HAP-1 (cell line): Measurements from ENCODE around the gene CD93.

ENCODE experiments used
- DNase-seq, 2 experiments: peaks; one replicate each; pipeline ENCODE4 v3.0.0-alpha.2; 2016 to 2020; ENCODE audit warnings: low spot score in 2 of 2
- H3K27me3 ChIP-seq: fragments of 250-450 bp; sonication (Bioruptor Pico); 2 replicates; pipeline ENCODE4 v1.5.1; 2020; ENCODE audit warnings: low read depth, mild to moderate bottlenecking, moderate library complexity
- H3K36me3 ChIP-seq: fragments of 250-450 bp; sonication (Bioruptor Pico); replicated peaks from 2 replicates; pipeline ENCODE4 v1.5.1; 2020; ENCODE audit warnings: mild to moderate bottlenecking
- H3K4me1 ChIP-seq: fragments of 250-450 bp; sonication (Bioruptor Pico); 2 replicates; pipeline ENCODE4 v1.5.1; 2020; ENCODE audit warnings: mild to moderate bottlenecking
- H3K4me3 ChIP-seq: fragments of 250-450 bp; sonication (Bioruptor Pico); 2 replicates; pipeline ENCODE4 v1.5.1; 2020; ENCODE audit warnings: mild to moderate bottlenecking, moderate library complexity
- H3K9me3 ChIP-seq: fragments of 250-450 bp; sonication (Bioruptor Pico); 2 replicates; pipeline ENCODE4 v1.5.1; 2020; ENCODE audit warnings: mild to moderate bottlenecking, moderate library complexity
- in situ Hi-C: fragments of 300-500 bp; cut with MboI; formaldehyde crosslinking; loops from 3 replicates; pipeline ENCODE4 v1.14.3; 2020; ENCODE audit warnings: low sequenced_read_pairs, inconsistent platforms, mixed read lengths

Gene CD93

DNA sequence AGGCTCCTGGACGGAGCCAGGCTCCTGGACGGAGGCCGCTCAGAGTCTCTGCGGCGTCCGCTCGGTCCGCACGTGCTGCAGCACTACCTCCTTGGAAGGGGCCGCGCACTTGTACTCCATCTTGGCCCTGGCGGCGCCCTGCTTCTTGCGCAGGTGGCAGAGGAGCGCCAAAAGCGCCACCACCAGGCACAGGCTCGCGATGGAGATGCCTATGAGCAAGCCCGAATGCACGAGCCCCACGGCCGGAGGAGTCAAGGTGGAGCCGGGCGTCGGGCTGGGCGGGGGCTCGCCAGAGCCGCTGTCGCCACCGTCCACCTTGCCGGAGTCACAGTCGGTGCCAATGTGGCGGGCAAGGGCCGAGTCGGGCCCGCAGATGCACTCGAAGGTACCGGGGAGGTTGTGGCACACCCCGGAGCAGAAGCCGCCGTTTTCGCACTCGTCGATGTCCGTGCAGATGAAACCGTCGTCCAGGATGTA, 38.3 kb downstream of the CD93 start:
- no peak overlapping the region for H3K4me3 ChIP-seq
- no peaks in the 10 kb centered on the region for H3K36me3 ChIP-seq
- H3K27me3 ChIP-seq = no peaks in the 10 kb centered on the region
- in situ Hi-C loops = no loop called here
- H3K4me1 ChIP-seq = no peaks in the 10 kb centered on the region
- no peaks in the 10 kb centered on the region for H3K9me3 ChIP-seq
- DNase-seq = no peak

- H3K4me3 ChIP-seq = no peak overlapping the region
- H3K27me3 ChIP-seq = no peaks in the 10 kb centered on the region
- no peak for DNase-seq
- in situ Hi-C loops = no loop called here
- no peaks in the 10 kb centered on the region for H3K9me3 ChIP-seq
- H3K4me1 ChIP-seq = no peaks in the 10 kb centered on the region
- H3K36me3 ChIP-seq = no peaks in the 10 kb centered on the region
These were observed 39.0 kb downstream of the CD93 start for GRCh38 chr20:23047001-23047737.

DNA sequence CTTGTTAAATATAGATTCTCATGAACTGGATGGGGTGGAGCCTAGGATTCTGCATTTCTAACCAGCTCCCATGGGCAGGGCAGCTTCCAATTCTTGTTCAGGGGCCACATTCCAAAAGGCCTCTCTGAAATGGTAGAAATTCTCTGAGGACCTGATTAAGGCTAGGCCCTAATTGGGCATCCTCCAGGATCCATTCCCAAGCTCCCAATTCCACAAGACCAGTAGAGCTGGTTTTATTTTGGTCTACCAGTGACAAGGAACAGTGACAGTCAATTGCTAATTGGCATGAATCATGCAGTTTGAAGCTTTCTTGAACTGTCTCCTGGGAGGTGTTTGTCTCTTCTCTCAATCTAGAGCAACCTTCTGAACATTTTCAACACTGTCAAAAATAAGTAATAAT, 39.7 kb downstream of the CD93 start:
- no peaks in the 10 kb centered on the region for H3K27me3 ChIP-seq
- in situ Hi-C loops = no loop called here

GRCh38 chr20:23043376-23043775, 42.7 kb downstream of the CD93 start:
- H3K36me3 ChIP-seq = no peaks in the 10 kb centered on the region
- no peaks in the 10 kb centered on the region for H3K4me1 ChIP-seq
- no peak for DNase-seq
- H3K4me3 ChIP-seq = no peak overlapping the region
- H3K9me3 ChIP-seq = no peaks in the 10 kb centered on the region
- no peaks in the 10 kb centered on the region for H3K27me3 ChIP-seq
- in situ Hi-C loops = no loop called here

More for the DNA sequence above, 39.7 kb downstream of the CD93 start:
- Histone ChIP-seq H3K4me3 (no peak overlapping the region), H3K36me3 (no peaks in the 10 kb centered on the region), H3K9me3 (no peaks in the 10 kb centered on the region), H3K4me1 (no peaks in the 10 kb centered on the region)
- no peak for DNase-seq

DNA sequence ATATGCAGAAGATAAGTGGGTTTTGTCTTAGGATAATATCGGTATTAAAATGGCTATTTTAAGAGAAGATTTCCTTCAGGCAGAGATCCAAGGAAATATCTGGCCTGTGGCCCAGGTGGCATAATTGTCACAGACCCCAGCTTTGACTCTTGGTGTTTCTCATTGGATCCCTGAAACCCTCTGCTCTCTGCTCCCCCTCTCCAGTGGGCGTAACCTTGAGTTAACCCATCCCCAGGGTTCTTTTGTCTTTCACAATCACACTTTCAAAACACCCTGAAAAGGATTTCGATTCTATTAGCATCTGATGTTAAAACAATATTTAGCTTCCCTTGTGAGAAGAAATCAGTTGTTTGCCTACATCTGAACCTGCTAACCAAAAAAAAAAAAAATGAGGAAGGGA, 43.9 kb downstream of the CD93 start:
- Histone ChIP-seq H3K4me1 (no peaks in the 10 kb centered on the region), H3K9me3 (no peaks in the 10 kb centered on the region), H3K36me3 (no peaks in the 10 kb centered on the region), H3K27me3 (no peaks in the 10 kb centered on the region), H3K4me3 (no peak overlapping the region)
- in situ Hi-C loops = no loop called here
- no peak for DNase-seq

DNA sequence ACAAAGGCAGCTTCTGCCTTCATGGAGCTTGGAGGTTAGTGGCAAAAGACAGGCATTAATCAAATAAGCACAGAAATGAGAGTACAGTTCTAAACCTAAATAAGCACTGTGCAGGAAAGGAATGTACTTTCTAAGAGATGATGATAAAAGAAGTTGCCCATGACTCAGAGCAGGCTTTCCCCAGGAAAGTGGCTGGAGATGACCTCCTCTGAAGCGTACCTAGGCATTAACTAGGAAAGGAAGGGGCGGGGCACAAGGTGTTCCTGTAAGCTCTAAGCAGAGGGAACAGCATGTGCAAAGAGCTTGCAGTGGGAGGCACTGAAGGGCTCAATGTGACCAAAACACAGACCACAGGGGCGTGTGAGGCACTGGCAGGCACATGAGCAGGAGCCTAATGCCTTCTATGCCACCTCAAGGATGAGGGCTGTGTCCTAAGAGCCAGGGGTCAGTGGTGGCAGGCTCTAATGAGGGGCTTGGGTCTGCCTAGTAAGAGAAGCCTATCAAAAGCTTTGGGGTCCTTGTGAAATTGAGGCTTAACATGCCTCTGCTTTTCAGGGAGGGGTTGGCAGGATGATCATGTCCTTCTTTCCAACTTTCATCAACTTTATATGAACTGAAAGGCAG, 46.1 kb downstream of the CD93 start:
- Histone ChIP-seq H3K9me3 (no peaks in the 10 kb centered on the region), H3K36me3 (no peaks in the 10 kb centered on the region), H3K4me1 (no peaks in the 10 kb centered on the region), H3K27me3 (no peaks in the 10 kb centered on the region), H3K4me3 (no peak overlapping the region)
- in situ Hi-C loops = no loop called here
- DNase-seq = no peak

DNA sequence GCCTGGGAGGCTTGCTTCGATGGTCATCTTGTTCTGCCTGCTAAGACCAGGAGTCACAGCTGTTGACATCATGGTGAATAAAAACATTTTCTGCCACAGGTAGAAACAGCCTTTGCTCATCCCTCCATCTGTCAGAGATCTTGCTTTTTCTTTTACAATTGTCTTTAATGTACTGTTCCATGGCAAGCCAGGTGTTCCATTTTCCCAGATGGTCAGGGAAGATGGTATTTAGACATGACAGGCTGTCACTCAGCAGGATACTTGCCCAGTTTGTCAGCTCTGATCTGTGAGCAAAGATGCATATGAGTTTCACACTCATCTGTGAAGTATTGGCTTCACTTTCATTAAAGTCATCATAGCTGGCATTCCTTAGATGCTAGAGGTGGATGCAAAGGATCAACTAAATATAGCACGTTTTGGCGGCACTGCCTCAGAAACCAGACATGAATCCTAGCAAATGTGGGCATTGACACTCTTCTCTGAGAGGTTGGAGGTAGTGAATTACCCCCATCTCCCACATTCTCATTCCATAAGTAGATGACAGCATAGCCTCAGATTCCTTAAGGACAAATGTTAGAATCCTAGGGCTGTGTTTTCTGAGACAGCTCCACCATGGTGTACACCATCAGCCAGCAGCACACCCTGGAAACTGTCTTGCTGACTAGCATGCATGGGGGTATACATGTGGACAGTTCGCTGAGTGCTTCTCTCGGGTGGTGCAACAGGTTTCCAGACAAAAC, 46.8 kb downstream of the CD93 start:
- H3K9me3 ChIP-seq = no peaks in the 10 kb centered on the region
- no peak overlapping the region for H3K4me3 ChIP-seq
- in situ Hi-C loops = no loop called here
- no peak for DNase-seq
- H3K4me1 ChIP-seq = no peaks in the 10 kb centered on the region
- no peaks in the 10 kb centered on the region for H3K27me3 ChIP-seq
- no peaks in the 10 kb centered on the region for H3K36me3 ChIP-seq

GRCh38 chr20:23037017-23037481, 49.1 kb downstream of the CD93 start:
- Histone ChIP-seq H3K36me3 (no peaks in the 10 kb centered on the region), H3K4me3 (no peak overlapping the region), H3K27me3 (no peaks in the 10 kb centered on the region), H3K4me1 (no peaks in the 10 kb centered on the region), H3K9me3 (no peaks in the 10 kb centered on the region)
- in situ Hi-C loops = no loop called here
- DNase-seq = no peak

DNA sequence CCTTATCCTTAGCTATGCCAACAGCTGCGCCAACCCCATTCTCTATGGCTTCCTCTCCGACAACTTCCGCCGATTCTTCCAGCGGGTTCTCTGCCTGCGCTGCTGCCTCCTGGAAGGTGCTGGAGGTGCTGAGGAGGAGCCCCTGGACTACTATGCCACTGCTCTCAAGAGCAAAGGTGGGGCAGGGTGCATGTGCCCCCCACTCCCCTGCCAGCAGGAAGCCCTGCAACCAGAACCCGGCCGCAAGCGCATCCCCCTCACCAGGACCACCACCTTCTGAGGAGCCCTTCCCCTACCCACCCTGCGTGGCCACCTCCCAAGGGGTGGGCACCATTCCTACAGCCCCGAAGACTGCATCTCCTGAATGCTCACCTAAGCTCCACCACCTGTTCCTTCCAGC, 49.8 kb downstream of the CD93 start:
- H3K36me3 ChIP-seq = no peaks in the 10 kb centered on the region
- no peak overlapping the region for H3K4me3 ChIP-seq
- no peaks in the 10 kb centered on the region for H3K9me3 ChIP-seq
- no peak for DNase-seq
- no peaks in the 10 kb centered on the region for H3K27me3 ChIP-seq
- in situ Hi-C loops = no loop called here
- no peaks in the 10 kb centered on the region for H3K4me1 ChIP-seq

DNA sequence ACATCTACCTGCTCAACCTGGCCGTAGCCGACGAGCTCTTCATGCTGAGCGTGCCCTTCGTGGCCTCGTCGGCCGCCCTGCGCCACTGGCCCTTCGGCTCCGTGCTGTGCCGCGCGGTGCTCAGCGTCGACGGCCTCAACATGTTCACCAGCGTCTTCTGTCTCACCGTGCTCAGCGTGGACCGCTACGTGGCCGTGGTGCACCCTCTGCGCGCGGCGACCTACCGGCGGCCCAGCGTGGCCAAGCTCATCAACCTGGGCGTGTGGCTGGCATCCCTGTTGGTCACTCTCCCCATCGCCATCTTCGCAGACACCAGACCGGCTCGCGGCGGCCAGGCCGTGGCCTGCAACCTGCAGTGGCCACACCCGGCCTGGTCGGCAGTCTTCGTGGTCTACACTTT, 50.4 kb downstream of the CD93 start:
- H3K36me3 ChIP-seq = no peaks in the 10 kb centered on the region
- no peak overlapping the region for H3K4me3 ChIP-seq
- H3K27me3 ChIP-seq = no peaks in the 10 kb centered on the region
- H3K4me1 ChIP-seq = no peaks in the 10 kb centered on the region
- no peak for DNase-seq
- no peaks in the 10 kb centered on the region for H3K9me3 ChIP-seq
- in situ Hi-C loops = no loop called here

DNA sequence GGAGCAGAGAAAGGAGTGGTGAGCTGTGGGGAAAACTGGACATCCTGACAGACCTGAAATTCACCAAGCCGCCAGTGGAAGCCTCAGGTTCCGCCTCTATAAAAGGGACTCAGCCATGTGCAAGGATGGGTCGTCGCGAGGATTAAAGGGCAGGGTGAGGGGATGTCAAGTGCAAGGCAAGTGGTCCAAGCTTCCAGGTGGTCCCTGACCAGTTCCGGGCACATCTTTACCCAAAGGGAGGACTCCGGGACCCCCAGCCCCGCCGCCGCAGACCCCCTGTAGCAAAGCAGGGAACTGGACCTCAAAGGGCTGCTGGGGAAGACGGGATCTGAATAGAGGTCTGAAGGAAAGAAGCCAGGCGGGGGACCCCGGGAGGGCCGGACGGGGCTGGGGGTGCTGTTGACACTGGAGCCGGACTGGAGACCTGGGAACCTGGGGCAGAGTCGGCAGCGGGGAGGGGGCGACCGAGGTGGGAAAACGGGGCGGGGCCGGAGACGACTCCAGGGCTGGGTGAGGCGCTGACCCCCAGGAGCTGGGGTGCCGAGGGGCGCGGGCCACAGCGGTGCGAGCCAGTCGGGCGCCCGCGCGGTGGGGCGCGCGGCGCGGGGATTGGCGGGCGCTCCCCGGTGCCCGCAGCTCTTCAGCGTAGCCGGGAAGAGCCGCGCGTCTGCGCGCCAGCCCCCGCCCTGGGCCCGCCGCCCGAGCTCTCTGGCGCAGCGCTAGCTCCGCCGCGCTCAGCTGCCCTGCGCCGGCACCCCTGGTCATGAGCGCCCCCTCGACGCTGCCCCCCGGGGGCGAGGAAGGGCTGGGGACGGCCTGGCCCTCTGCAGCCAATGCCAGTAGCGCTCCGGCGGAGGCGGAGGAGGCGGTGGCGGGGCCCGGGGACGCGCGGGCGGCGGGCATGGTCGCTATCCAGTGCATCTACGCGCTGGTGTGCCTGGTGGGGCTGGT, 51.1 kb downstream of the CD93 start, which contains the start of gene SSTR4:
TSS of gene SSTR4 (plus strand) at position 592 of the 951 bp plus-strand sequence. CDS start at position 764, 172 bp downstream.
- Histone ChIP-seq H3K9me3 (no peaks in the 10 kb centered on the region), H3K4me3 (no peak within 1 kb of the TSS), H3K4me1 (no peaks in the 10 kb centered on the region), H3K36me3 (no peaks in the 10 kb centered on the region), H3K27me3 (no peaks in the 10 kb centered on the region)
- DNase-seq = no peak
- in situ Hi-C loops = no loop called here

DNA sequence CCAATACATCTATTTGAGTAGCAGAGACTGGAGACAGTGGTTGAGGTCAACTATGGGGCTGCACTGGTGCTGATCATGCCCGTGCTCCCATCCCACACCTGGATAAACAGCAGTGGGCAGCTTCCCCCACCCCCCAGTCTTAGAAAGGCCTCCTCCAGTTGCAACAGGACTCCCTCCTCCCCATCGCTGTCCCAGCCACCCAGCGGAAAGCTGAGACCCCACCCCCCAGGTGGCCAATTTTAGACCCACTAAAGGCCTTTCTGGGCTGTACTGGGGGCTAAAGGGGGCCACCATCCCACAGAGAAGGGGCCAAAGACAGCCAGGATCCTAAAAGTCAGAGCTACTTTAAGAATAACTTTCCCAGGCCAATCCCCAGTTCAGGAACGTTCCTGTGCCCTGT, 52.2 kb downstream of the CD93 start:
- Histone ChIP-seq H3K4me1 (no peaks in the 10 kb centered on the region), H3K4me3 (no peak overlapping the region), H3K36me3 (no peaks in the 10 kb centered on the region), H3K27me3 (no peaks in the 10 kb centered on the region), H3K9me3 (no peaks in the 10 kb centered on the region)
- no peak for DNase-seq
- in situ Hi-C loops = no loop called here

- Histone ChIP-seq H3K36me3 (no peaks in the 10 kb centered on the region), H3K4me3 (no peak overlapping the region), H3K9me3 (no peaks in the 10 kb centered on the region), H3K27me3 (no peaks in the 10 kb centered on the region), H3K4me1 (no peaks in the 10 kb centered on the region)
- in situ Hi-C loops = no loop called here
- DNase-seq = no peak
These were observed 53.4 kb downstream of the CD93 start for GRCh38 chr20:23032750-23033078.
